Chondrocyte (in vitro differentiated cells): ENCODE results near the gene EIF3K. TPM values are rescaled to one million over a fixed set of nuclear protein-coding genes. Genes with fewer than 3 reads are reported as not detected.

Experiments used
- DNase-seq: peaks from one replicate; pipeline ENCODE4 v3.0.0; 2021; ENCODE audit warnings: mixed read lengths, low spot score
- H3K27ac Mint-ChIP-seq: one replicate; pipeline ENCODE4 v1.8.0; 2021; ENCODE audit warnings: mild to moderate bottlenecking, moderate library complexity, mixed read lengths; ENCODE audit not compliant: unreplicated experiment
- H3K27me3 Mint-ChIP-seq: 2 replicates; pipeline ENCODE4 v1.8.0; 2021; ENCODE audit warnings: low read depth, mixed read lengths
- H3K36me3 Mint-ChIP-seq: 2 replicates; pipeline ENCODE4 v1.8.0; 2021; ENCODE audit warnings: low read depth, mixed read lengths
- H3K4me1 Mint-ChIP-seq: 2 replicates; pipeline ENCODE4 v1.8.0; 2021; ENCODE audit warnings: low read depth, mild to moderate bottlenecking, mixed read lengths
- H3K4me3 Mint-ChIP-seq: one replicate; pipeline ENCODE4 v1.8.0; 2021; ENCODE audit warnings: mild to moderate bottlenecking, moderate library complexity, mixed read lengths; ENCODE audit not compliant: unreplicated experiment
- H3K9me3 Mint-ChIP-seq: 2 replicates; pipeline ENCODE4 v1.8.0; 2021; ENCODE audit warnings: low read depth, mixed read lengths
- CTCF ChIP-seq: fragments of 200-600 bp; sonication (generic); IDR thresholded peaks from 2 replicates; pipeline ENCODE4 v1.5.0; 2021; ENCODE audit warnings: antibody characterized with exemption, mild to moderate bottlenecking, moderate library complexity
- total RNA-seq: library from RNA; stranded (reverse); gene quantifications from 3 replicates; pipeline ENCODE4 v1.2.1, GENCODE V29; 2021

EIF3K gene
- total RNA-seq, 1 donor from 2014 or later: 185 TPM

DNA sequence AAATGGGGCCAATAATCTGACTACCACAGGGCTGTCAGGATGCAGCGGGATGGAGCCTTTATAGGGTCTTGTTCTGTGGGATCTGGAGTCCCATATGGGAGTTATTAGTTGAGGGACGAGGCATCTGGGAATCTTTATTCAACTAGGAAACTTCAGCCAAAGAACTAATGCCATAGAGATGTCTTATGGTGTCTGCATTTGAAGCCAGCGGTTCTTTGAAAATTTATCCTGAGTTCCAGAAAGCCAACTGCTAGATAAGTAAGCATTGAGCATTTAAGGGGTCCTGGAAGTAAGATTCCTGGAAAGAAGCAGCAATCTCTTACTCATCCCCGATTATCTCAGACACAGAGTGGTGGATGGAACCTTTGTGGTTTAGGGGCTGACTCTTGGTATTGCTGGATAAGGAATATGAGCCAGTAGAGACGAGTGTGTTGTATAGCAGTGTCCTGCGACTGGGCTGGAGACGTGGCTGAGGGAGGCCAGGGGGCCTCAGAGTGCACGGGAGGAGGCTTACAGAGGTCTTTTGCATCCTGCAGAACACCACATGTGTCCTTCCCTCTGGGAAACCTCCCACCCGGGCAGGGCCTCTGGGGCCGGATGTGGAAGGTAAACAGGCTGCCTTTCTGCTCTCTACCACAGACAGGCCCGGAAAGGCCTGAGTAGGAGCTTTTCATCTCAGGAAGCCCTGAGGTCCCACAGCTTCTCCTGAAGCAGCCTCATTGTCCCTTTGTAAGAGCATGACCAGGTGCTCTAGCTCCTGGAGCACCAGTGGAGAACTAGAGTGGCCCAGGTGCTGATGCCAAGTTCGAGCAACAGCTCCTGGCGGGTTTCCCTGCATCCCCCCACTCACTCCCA, 57.3 kb downstream of the EIF3K start:
- TF ChIP-seq CTCF: no peak
- no peak for DNase-seq
- H3K27ac Mint-ChIP-seq: peak overlapping the region; percentile 87
- H3K9me3 Mint-ChIP-seq: no peaks in the 10 kb centered on the region
- H3K4me3 Mint-ChIP-seq: no peak overlapping the region
- no peaks in the 10 kb centered on the region for H3K27me3 Mint-ChIP-seq
- peaks cover 83% of the 10 kb centered on the region for H3K4me1 Mint-ChIP-seq
- peaks cover 12% of the 10 kb centered on the region for H3K36me3 Mint-ChIP-seq

GRCh38 chr19:38676878-38677646, 58.1 kb downstream of the EIF3K start:
- no peak for DNase-seq
- Mint-ChIP-seq H3K27me3 (no peaks in the 10 kb centered on the region), H3K4me1 (peaks cover 81% of the 10 kb centered on the region), H3K36me3 (peaks cover 17% of the 10 kb centered on the region), H3K9me3 (no peaks in the 10 kb centered on the region), H3K4me3 (peak overlapping the region; percentile 21), H3K27ac (peak overlapping the region; percentile 87)
- TF ChIP-seq CTCF: no peak

GRCh38 chr19:38678217-38678890, 59.4 kb downstream of the EIF3K start:
- Mint-ChIP-seq H3K27me3 (no peaks in the 10 kb centered on the region), H3K27ac (peak overlapping the region; percentile 78)

GRCh38 chr19:38678891-38679494, 60.0 kb downstream of the EIF3K start:
- DNase-seq: no peak
- H3K4me3 Mint-ChIP-seq: no peak overlapping the region

More at GRCh38 chr19:38678217-38678890, 59.4 kb downstream of the EIF3K start:
- Mint-ChIP-seq H3K4me3 (no peak overlapping the region), H3K36me3 (peaks cover 22% of the 10 kb centered on the region), H3K9me3 (no peaks in the 10 kb centered on the region), H3K4me1 (peaks cover 90% of the 10 kb centered on the region)
- TF ChIP-seq CTCF: no peak
- DNase-seq: no peak

More at GRCh38 chr19:38678891-38679494, 60.0 kb downstream of the EIF3K start:
- no peak for TF ChIP-seq CTCF
- H3K9me3 Mint-ChIP-seq: no peaks in the 10 kb centered on the region
- peaks cover 22% of the 10 kb centered on the region for H3K36me3 Mint-ChIP-seq
- H3K27me3 Mint-ChIP-seq: no peaks in the 10 kb centered on the region
- peaks cover 94% of the 10 kb centered on the region for H3K4me1 Mint-ChIP-seq
- H3K27ac Mint-ChIP-seq: peak overlapping the region; percentile 78
